HG03135 (cell line): ENCODE results near the gene SLC1A4.
"Not testable (repeated sequence)": the region's sequence is repeated elsewhere in the genome, so short reads cannot be mapped to it uniquely, and the experiment has no call there.

Experiments
- ATAC-seq: cut with Tn5 transposase; IDR thresholded peaks from one replicate; pipeline ENCODE4 v1.9.1; 2021; ENCODE audit warnings: mild to moderate bottlenecking, moderate library complexity; ENCODE audit not compliant: unreplicated experiment

SLC1A4 gene

DNA sequence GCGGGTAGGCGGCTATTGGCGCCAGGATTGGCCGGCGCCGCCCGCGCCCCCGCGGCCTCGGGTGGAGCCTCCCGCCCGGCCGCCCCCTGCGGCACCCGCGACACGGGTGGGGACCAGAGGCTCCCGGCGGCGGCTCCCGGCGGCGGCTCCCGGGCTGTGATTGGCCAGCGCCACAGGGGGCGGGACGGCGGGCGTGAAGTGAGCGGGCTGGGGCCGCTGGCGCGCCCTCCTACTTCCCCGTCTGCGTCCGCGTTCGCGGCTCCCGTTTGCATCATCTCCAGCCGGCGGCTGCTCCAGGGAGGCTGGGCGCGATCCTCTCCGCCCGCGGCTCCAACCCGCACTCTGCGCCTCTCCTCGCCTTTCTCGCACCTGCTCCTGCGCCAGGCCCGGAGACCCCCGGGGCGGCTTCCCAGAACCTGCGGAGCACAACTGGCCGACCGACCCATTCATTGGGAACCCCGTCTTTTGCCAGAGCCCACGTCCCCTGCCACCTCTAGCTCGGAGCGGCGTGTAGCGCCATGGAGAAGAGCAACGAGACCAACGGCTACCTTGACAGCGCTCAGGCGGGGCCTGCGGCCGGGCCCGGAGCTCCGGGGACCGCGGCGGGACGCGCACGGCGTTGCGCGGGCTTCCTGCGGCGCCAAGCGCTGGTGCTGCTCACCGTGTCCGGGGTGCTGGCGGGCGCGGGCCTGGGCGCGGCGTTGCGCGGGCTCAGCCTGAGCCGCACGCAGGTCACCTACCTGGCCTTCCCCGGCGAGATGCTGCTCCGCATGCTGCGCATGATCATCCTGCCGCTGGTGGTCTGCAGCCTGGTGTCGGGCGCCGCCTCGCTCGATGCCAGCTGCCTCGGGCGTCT lies at the start of gene SLC1A4:
SLC1A4 (plus strand) TSS at position 274 of the 856 bp plus-strand sequence; CDS start at position 519, 245 bp downstream.
- ATAC-seq: peak; percentile 68

DNA sequence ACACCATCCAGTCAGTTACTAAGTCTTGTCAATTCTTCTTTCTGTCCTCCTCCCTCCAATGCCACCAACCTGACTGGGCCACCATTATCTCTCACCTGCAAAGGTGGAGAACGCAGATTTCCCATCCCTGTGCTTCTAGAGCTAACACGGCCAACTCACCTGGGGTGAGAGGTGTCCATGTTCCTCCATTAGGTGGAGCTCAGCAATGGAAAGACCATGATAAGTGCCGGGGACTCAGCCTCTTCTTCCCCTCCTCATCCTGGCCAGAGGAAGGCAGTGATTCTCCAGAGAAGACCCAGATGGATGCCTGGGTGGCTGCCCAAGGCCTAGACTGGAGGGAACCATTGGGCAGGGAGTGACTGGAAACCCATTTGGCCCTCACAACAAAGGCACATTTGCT lies 48.1 kb upstream of the SLC1A4 start:
- no peak for ATAC-seq

DNA sequence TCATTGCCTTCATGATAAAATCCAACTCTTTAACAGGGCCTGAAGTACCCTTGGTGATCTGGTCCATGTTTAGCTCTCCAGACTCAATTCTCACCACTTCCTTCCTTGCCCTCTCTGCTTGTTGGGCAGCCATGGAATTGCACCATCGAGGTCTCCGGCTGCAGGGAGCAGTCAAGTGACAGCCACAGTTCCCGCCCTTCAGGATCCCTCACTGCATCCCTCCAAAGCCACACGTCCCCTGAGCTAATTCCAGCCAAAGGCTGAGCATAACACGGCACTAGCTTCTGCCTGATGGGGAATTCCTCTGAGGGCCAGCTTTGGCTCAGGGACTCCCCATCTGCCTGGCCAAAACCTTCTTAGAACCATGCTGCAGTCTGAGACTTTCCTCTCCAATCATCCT lies 47.4 kb upstream of the SLC1A4 start:
- no peak for ATAC-seq

DNA sequence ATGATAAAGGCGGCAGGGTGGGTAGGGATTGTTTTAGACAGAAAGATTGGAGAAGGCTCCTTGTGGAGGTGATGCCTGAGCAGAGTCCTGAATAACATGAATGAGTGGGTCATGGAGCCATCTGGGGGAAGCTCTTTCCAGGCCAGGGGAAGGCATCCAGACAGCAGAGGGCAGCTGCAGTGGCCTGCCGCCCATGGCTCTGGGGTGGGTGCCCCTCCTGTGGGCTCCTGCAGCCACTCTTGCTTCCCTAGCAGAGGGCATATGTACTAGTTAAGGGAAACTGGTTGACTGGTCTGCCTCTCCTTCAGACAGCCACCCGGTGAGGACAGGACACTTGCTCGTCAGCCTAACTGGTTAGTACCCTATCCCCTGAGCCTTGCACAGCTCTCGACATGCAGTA lies 46.5 kb upstream of the SLC1A4 start:
- ATAC-seq: no peak

DNA sequence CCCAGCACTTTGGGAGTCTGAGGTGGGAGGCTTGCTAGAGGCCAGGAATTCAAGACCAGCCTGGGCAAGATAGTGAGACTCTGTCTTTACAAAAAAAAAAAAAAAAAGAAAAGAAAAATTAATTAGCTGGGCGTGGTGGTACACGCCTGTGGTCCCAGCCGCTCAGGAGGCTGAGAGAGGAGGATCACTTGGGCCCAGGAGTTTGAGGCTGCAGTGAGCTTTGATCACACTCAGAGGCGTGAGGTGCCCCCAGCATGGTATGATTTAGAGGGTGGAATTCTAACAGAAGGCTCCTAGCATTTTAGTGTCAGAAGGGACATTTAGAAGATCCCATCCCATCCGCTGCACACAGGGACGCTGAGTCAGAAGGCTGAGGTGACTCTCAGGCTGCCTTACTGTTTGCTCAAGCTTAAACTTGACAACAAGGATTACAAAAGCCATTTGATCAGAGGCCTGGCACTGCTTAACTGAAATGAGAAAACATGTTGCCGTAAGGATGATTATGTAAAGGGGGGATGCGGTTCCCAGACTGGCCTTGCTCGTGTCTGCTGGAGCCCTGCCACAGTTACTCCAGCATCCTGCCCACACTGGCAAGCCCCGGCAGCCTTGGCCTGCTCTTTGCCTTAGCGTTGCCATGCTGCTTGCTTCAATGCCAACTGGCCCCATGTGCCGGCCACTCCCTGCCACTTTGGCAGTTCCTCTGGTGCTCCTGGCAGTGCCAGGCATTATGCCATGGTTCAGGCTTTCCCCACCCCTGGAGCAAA lies 45.6 kb upstream of the SLC1A4 start:
- ATAC-seq: no peak

DNA sequence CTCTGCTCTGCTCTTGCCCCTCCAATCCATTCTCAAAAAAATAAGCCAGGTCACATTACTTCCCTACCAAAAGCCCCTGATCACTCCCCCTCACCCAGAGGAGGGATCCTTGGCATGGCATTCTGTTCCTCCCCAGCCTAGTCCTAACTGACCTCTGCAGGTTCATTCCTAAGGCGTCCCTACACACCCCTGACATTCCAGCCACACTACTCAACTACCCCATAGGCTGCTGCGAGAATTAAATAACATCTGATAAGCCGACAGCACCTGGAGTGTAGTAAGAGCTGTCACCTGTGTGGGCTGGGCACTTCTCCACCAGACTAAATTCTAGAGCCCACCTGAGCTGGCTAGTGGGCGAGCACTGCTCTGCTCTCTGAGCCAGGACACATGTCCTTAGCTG lies 44.7 kb upstream of the SLC1A4 start:
- ATAC-seq: no peak

DNA sequence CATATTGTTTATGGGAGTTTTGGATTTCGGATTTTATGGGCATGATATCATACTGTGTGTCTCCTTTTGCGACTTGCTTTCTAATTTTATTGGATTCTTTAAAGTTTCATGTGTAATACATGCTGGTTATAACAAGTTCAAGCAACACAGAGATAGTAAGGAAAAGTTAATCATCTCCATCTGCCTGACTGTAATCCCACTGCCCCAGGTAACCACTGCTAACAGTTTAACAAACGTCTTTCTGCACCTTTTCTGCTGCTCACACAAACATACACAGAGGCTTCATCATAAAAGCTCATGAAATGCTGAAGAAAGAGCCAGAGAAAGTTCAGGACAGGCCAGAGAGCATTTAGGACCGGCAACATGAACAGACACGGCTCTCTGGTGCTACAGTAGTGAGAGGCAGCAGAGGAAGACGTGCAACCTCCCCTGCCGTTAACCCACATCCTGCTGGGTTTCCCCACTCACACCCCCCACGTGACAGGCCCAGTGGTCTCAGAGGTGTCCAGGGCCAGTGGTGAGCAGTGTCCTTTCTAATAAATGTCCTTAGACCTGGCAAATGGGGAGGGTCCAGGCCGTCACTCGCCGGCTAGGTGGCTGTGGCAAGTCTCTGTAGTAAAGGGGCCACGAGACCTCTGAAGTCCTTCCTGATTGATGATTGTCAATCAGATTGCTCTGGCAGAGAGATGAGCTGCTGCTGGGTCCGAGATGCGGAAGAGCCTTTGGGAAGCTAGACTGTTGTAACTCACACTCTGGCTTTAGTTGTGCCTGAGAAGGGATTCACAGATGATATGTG lies 43.0 kb upstream of the SLC1A4 start:
- peak; percentile 90 for ATAC-seq

DNA sequence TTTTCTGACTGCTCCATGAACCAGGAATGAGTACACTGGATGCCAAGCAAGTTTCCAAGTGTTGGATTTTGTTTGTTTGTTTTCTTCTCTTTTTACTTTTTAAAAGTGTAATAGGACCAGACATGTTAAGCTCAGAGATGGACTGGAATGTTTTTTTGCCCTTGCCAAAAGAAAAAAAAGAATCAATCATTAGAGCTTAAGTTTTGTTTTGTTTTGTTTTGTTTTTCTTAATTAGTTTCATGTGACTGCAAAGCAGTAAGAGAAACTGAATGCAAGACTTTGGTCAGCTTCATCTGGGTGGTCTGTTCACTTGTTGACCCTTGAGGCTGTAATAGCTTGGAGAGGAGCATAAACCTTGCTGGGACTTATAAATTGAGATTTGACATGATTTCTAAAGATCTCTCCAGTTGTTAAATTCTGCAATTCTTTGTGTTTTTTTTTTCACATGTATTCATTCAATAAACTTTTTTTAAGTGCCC lies 42.4 kb upstream of the SLC1A4 start:
- ATAC-seq: no peak

DNA sequence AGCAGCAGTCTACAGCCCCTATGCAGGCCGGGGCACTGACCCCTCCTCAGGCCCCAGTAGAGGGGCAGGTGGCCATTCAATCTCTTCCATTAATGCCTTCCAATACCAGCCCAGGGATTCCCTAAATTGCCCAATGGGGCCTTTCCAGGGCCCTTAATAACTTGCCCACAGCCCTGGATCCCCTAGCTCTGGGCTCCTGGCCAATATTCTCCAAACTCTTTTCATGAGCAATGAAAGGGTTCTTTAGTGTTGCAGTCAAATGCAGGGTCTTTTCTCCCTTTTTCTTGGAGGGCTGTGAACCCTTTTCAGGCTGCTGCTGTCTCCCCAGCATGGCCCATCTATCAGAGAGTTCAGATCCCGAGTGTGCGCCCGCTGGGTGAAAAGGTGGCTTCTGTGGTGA lies 41.3 kb upstream of the SLC1A4 start:
- ATAC-seq: no peak

DNA sequence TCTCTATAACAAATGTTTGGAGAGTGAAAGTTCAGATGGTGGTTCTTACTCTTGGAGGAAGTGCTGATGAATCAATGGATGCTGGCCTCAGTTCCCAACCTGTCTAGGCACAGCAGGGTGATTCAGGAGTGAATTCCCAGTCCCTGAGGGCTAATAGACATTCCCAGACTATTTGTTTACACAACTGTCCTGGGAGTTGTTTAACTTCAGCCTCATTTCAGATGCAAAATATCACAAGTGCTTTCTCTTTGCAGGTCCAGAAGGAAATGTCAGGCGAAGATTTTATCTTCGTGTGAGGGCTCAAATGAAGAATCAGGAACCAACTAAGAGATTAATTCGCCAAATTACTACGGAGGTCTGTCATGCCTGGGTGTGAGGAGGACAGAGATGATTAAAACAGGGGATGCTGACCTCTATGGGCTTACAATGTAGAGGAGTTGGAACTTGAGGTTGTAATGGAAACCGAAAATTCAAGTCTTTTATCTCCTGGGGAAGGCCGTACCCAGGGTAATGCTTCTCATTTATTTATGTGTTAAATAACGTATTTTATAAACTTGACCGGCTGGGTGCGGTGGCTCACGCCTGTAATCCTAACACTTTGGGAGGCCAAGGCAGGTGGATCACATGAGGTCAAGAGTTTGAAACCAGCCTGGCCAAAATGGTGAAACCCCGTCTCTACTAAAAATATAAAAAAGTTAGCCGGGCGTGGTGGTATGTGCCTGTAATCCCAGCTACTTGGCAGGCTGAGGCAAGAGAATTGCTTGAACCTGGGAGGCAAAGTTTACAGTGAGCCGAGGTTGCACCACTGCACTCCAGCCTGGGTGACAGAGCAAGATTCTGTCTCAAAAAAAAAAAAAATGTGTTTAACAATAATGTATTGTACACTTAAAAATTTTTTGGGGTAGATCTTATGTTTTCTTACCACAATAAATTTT lies 38.7 kb upstream of the SLC1A4 start:
- no peak for ATAC-seq

DNA sequence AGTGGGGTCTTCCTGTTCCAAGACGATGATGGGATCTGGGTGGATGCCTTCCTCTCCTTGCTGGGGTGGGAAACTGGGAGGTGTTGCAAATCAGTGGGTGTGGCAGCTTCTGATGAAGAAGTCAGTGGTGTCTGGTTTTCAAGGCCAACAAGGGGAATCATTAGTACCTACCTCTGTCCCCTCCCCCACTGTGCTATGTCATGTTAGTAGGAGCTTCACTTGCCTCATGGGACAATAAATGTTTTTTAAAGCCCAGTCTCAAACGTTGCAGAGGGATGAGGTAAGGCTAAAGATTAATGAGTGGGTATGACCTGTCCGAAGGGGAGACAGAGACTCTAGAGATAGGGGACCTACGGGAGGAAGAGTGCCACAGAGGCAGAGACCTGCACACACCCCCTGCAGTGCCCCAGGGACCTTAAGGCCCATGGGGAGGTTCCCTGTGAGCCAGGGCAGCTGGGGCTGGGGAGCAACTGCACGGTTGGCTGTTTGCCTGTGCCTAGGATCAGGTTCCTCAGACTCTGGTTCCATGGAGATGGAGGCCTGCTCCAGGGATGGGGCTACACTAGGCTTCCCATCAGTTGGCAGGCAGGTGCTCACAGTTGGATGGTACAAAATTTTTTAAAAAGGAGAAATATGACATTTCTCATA lies 37.8 kb upstream of the SLC1A4 start:
- ATAC-seq: no peak

DNA sequence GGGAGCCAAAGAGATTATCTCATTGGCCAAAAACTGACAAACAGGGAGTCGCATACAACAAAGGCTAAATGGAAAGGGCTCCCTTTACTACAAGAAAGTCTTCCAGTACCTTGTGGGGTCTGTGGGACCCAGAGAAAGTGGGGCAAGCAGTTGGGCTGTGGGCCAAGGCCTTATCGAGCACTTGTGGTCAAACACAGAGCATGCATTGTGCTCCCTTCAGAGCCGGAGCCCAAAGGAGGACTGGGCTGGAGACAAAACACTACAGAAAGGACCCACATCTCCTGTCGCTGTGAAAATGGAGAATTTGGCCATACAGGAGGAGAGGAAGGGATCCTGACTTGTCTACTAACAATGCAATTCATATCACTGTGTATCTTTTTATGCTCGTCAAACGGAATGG lies 37.1 kb upstream of the SLC1A4 start:
- no peak for ATAC-seq

DNA sequence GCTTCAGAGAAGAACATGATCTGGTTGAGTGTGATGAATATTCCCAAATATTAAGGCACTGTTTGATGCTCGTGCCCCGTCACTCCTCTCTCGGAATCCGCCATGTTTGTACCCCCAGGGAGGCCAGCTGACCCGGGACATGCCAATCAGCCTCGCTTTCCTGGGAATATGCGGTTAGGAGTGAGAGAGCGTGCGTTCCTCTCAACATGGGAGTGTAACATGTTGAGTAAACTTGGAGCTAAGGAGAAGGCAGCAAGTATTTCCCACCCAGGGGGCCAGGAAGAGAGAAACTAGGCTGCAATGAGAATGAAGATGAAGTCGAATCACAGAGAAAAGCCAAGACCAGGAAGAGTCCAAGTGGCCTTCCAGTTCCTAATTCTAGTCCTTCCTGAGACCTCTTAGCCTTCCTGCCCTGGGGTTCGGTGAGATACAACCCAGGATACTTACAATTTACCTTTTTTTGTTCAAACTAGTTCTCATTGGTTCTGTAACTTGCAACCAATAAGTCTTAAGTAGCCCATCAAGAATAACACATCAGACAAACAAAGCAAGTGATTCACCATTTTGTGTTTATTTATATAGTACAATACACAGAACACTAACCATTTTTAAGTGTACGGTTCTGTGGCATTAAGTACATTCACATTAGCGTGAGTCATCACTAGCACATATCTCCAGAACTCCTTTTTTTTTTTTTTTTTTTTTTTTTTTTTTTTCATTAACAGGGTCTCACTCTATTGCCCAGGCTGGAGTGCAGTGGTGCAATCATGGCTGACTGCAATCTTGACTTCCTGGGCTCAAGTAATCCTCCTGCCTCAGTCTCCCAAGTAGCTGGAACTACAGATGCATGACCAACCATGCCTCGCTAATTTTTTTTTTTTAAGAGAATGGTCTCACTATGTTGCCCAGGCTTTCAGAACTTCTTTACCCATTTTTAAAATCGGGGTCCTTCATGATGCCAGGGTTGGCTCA lies 36.4 kb upstream of the SLC1A4 start:
- no peak for ATAC-seq

DNA sequence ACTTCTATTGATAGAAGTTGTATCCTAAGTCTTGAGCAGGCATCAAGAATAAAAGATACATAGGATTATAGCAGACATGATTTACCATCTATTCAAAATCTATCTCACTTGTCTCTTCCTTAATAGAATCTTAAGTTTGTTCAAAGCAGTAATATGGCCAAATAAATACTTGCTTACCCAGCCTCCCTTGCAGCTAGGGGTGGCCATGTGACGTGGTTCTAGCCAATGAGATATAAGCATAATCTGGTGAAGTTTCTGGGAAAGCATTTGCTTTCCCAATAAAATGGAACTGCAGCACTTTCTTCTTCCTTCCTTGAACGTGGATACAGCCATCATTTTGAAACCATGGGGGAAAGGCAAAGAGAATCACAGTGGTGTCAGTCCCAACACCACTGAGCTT lies 33.7 kb upstream of the SLC1A4 start:
- ATAC-seq: no peak

DNA sequence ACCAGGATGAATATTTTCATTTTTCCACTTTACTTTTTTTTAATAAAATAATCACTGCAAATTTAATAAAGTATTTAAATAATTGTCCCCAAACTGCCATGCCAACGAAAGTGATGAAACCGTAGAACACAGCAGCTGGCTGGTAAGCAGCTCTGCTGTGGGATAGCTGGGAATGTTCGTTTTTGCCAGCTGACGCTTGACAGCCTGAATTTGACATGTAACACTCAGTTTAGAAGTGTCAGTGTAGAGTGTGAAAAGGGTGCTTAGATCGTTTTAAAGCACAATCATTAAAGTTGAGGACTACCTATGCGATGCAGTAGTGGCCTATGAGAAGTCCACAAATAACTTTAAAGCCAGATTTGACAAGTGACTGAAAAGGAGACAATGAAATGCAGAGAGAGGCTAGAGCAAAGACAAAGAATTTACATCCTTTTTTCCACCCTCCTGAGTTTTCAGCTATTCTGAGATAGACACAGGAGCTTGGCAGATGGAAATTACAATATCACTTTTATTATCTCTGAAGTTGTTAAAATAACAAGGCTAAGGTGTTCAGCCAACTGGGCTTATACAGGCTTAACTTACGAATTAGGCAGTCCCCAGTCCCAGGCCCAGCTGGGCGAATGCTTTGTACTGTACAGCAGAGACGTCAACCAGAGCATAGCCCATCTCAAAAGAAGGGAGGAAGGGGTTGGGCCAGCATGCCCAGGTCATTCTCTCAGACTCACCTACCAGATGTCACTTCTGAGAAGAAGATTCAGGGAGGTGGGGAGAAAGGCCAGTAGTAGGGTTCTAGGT lies 31.9 kb upstream of the SLC1A4 start:
- no peak for ATAC-seq

DNA sequence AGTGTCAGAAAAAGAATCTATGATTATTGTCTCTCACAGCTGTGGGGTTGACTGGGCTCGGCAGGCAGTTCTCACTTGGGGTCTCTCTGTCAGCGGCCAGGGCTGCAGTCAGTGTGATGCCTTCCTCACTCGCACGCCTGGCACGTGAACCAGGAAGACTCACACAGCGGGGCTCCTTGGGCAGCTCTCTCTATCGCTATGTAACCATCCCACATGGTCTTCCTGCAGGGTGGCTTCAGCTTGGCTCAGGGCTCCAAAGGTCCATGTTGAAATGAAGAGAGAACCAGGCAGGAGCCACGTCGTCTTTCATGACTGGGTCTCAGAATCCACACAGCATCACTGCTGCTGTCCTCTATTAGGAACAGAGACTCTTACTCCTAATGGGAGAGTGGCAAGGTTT lies 30.6 kb upstream of the SLC1A4 start:
- ATAC-seq: no peak

DNA sequence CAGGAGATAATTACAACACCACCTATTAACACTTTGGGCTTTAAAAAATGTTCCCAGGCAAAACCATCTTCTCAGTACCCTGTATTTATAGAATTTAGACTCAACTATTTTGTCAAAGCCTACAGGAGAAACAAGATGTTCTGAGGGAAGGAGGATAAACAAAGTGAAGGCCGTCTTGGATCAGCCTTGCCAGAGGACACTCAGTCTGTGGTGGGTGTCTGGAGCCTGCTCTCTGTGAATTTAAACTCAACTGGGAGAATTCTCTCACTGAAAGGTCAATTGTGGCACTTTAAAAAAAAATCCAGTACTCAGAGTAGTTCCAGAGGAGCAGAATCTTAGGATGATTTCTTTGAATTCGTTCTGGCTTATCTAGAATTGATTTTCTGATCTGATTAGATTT lies 28.4 kb upstream of the SLC1A4 start:
- no peak for ATAC-seq

DNA sequence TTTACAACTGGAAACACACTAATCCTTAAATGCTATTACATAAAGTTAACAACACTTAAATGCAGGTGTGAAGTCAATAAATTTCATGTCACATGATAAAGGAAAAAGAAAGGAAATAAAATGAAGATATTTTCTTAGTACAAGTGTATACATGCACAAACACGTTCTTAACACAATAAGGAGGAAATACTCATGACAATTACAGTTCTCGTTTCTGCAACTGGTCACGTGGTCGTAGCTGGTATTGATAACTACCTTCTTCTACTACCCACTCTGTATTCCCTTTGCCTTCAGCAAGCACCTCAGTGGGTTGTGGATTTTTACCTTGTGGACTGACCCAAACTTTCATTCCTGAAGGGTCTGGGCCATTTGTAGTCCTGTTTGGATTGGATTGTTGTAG lies 26.1 kb upstream of the SLC1A4 start:
- ATAC-seq: not testable (repeated sequence)
